Aorta (tissue), 5 donors: ENCODE results near the gene DMWD. TPM values are rescaled to one million over a fixed set of nuclear protein-coding genes. Genes with fewer than 3 reads are reported as not detected.

Experiments
- ATAC-seq: fragments of 200-7000 bp; cut with Tn5 transposase; one replicate; pipeline ENCODE4 v1.9.1; 2022; ENCODE audit warnings: moderate library complexity; ENCODE audit not compliant: low FRiP score
- DNase-seq, 2 donors: peaks; one replicate each; pipeline ENCODE4 v3.0.0-alpha.2; 2020
- H3K27ac ChIP-seq, 2 donors: one replicate each; pipeline ENCODE4 v1.5.1; 2013; ENCODE audit warnings: low read length in 2 of 2, mild to moderate bottlenecking in 2 of 2, moderate library complexity in 2 of 2, control low read depth in 1 of 2, inconsistent platforms in 1 of 2, low read depth in 1 of 2
- H3K27me3 ChIP-seq, 2 donors: one replicate each; pipeline ENCODE4 v1.6.1; 2013; ENCODE audit warnings: control low read depth in 1 of 2, low read length in 1 of 2, mild to moderate bottlenecking in 1 of 2, moderate library complexity in 1 of 2; ENCODE audit not compliant: insufficient read depth in 2 of 2, control insufficient read depth in 1 of 2
- H3K36me3 ChIP-seq, 2 donors: one replicate each; pipeline ENCODE4 v1.6.1; 2013; ENCODE audit warnings: control low read depth in 1 of 2, low read length in 1 of 2, mild to moderate bottlenecking in 1 of 2; ENCODE audit not compliant: insufficient read depth in 2 of 2, control insufficient read depth in 1 of 2
- H3K4me1 ChIP-seq, 2 donors: one replicate each; pipeline ENCODE4 v1.6.1; 2013; ENCODE audit warnings: low read length in 2 of 2, control low read depth in 1 of 2, mild to moderate bottlenecking in 1 of 2, moderate library complexity in 1 of 2; ENCODE audit not compliant: insufficient read depth in 2 of 2, control insufficient read depth in 1 of 2
- H3K4me3 ChIP-seq, 2 donors: one replicate each; pipeline ENCODE4 v1.5.1; 2013; ENCODE audit warnings: low read length in 2 of 2, control low read depth in 1 of 2, mild to moderate bottlenecking in 1 of 2
- H3K9me3 ChIP-seq: one replicate; pipeline ENCODE4 v1.6.1; 2013; ENCODE audit warnings: mild to moderate bottlenecking, low read length; ENCODE audit not compliant: control insufficient read depth
- WGBS, 2 donors: extraction: QIAGEN DNeasy Blood & Tissue Kit; methylation state at CpG; one replicate each; pipeline ENCODE4 v1.1.7; 2013; 5-methylcytosine and 5-hydroxymethylcytosine counted together
- intact Hi-C, 2 donors: fragments of 100-400 bp; cut with DNase I; formaldehyde crosslinking; loops; one replicate each; pipeline versions ENCODE4 v1.14.2 to v1.15.0; 2022
- polyA plus RNA-seq, 2 donors: library from polyadenylated mRNA; stranded (reverse); fragments of 200-250 nt; gene quantifications; one replicate each; pipeline ENCODE4 v1.2.3, GENCODE V29; 2013
- total RNA-seq, 2 donors: library from RNA; stranded (reverse); fragmentation: NEBNext Ultra II Directional; extraction: Animal tissue kit (Norgen Biotek cat#: 25700); gene quantifications; one replicate each; pipeline ENCODE4 v1.2.1, GENCODE V29; 2021
- donor health status: healthy with polysubstance abuse.
- donor health status: Bipolar disorder and iron deficiency.
- donor health status: DM: no; HTN: no; CAD: no.
- donor health status: DM: no; HTN: no; CAD: no.
- donor health status: DM: yes; HTN: yes; CAD: no.

The DMWD gene
- total and polyA plus RNA-seq, 4 donors: 20.9 to 70.7 (median 66.4) TPM

DNA sequence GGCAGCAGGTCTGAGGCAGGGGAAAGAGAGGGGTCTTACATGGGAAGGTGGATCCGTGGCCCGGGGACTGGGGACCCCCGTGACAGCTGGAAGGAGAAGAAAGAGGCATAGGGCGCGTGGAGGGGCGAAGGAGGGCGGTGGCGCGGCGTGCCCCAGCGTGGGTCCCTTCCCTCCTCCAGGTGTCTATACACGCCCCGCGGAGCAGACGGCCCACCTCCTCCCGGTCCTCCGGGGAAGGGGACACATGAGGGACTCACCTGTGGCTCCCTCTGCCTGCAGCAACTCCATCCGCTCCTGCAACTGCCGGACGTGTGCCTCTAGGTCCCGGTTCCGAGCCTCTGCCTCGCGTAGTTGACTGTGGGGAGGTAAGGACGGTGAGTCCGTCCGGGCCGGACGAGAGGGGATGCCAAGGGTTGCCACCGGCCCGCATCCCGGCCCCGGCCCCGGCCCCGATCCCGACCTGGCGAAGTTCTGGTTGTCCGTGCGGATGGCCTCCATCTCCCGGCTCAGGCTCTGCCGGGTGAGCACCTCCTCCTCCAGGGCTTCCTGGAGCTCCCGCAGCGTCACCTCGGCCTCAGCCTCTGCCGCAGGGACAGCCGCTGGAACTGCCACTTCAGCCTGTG, 21.2 kb downstream of the DMWD start:
- Histone ChIP-seq H3K9me3 (no peaks in the 10 kb centered on the region), H3K36me3 (peaks cover 0 to 2% of the 10 kb centered on the region in 2 donors), H3K27me3 (no peaks in the 10 kb centered on the region), H3K4me1 (no peaks in the 10 kb centered on the region), H3K4me3 (no peak overlapping the region), H3K27ac (peak overlapping the region in 1 of 2 donors; percentile 39)
- intact Hi-C loops: loop anchor here in 1 of 2 donors (2.0 kb wide), 1 partner anchor 27 kb away; no protein-coding TSS in a partner anchor
- ATAC-seq (no peak), DNase-seq (peak in 1 of 2 donors; percentile 62)
- 85 to 87% methylated on average over 35 to 46 of the region's 46 CpGs for WGBS, 2 donors

DNA sequence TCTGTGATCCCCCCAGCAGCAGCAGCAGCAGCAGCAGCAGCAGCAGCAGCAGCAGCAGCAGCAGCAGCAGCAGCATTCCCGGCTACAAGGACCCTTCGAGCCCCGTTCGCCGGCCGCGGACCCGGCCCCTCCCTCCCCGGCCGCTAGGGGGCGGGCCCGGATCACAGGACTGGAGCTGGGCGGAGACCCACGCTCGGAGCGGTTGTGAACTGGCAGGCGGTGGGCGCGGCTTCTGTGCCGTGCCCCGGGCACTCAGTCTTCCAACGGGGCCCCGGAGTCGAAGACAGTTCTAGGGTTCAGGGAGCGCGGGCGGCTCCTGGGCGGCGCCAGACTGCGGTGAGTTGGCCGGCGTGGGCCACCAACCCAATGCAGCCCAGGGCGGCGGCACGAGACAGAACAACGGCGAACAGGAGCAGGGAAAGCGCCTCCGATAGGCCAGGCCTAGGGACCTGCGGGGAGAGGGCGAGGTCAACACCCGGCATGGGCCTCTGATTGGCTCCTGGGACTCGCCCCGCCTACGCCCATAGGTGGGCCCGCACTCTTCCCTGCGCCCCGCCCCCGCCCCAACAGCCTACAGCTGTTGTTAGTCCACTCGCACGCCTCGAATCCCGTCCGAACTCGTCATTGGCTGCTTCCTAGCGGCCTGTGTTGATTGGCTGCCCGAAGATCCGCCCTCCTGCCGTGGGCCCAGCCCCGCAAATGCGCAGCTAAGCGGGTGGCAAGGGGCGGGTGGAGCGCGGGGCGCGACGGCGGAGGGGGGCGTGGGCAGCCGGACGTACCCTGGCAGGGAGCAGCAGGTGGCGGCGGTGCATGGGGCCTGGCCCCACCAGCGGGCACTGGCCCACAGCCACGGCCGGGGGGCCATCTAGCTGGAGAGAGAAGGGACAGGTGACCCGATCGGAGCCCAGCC, 22.2 kb downstream of the DMWD start:
- intact Hi-C loops: loop anchor here (1.0 to 2.0 kb wide), 2 partner anchors 28 to 29 kb away; no protein-coding TSS in a partner anchor

DNA sequence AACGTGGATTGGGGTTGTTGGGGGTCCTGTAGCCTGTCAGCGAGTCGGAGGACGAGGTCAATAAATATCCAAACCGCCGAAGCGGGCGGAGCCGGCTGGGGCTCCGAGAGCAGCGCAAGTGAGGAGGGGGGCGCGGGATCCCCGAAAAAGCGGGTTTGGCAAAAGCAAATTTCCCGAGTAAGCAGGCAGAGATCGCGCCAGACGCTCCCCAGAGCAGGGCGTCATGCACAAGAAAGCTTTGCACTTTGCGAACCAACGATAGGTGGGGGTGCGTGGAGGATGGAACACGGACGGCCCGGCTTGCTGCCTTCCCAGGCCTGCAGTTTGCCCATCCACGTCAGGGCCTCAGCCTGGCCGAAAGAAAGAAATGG, 22.8 kb downstream of the DMWD start:
- WGBS, 2 donors: 0% methylated on average over 28 of the region's 28 CpGs
- H3K27ac ChIP-seq: peak overlapping the region in 1 of 2 donors; percentile 18
- ATAC-seq (no peak), DNase-seq (peak in 1 of 2 donors; percentile 77)
- no peaks in the 10 kb centered on the region for H3K4me1 ChIP-seq
- no peaks in the 10 kb centered on the region for H3K9me3 ChIP-seq
- no peaks in the 10 kb centered on the region for H3K27me3 ChIP-seq
- intact Hi-C loops: loop anchor here (1.0 to 5.0 kb wide), 6 partner anchors 13 to 78 kb away; partner anchors contain the start of genes FBXO46 (in 2 of the 2), MEIOSIN (in 2 of the 2), DMPK (in 1 of the 2) and QPCTL (in 1 of the 2)
- peak overlapping the region; percentile 0 to 18 for H3K4me3 ChIP-seq
- H3K36me3 ChIP-seq: peaks cover 0 to 1% of the 10 kb centered on the region in 2 donors

More for the DNA sequence above, 22.2 kb downstream of the DMWD start:
- DNase-seq (peak; percentile 97), ATAC-seq (peak; percentile 90)
- H3K27ac ChIP-seq: peak overlapping the region in 1 of 2 donors; percentile 56
- 2% methylated on average over 71 to 79 of the region's 79 CpGs for WGBS, 2 donors
- no peaks in the 10 kb centered on the region for H3K27me3 ChIP-seq
- peaks cover 0 to 2% of the 10 kb centered on the region in 2 donors for H3K36me3 ChIP-seq
- peak overlapping the region; percentile 0 to 18 for H3K4me3 ChIP-seq
- H3K4me1 ChIP-seq: no peaks in the 10 kb centered on the region
- H3K9me3 ChIP-seq: no peaks in the 10 kb centered on the region

DNA sequence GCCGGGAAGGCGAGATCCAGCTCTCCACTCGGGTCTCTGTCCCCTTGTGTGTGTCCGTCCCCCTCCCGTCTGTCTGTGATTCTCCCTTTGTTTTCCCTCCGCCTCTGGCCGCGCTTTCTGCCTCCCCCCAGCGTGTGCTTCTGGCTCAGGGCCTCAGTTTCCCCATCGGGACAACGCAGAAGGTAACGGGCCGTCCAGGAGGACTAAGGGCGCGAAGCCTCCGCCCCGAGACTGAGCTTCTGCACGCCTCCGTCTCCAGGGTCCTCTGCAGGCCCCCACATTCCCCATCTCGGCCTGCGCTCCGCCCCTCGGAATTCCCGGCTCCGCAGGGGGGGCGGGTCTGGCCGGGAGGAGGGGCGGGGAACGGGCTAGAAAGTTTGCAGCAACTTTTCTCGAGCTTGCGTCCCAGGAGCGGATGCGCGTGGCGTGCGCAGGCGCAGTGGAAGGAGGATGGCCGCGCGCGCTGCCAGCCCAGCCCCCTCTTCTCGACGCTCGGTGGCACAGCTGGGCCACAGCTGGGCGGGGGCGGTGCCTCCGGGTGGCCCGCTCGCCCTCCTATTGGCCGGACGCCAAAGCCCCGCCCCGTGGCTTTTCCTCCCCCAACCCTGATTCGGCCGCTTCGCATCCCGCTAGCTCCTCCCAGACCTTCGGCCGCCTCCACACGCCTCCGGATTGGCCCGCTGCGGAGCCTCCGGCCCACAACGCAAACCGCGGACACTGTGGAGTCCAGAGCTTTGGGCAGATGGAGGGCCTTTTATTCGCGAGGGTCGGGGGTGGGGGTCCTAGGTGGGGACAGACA, 23.5 kb downstream of the DMWD start, which contains the start of gene SIX5:
SIX5 (minus strand) TSS at position 269 of the 799 bp plus-strand sequence. CDS start 408 bp downstream, outside the sequence.
- H3K27ac ChIP-seq: peak within 1 kb of the TSS; percentile 39 to 93
- ATAC-seq (peak; percentile 83), DNase-seq (peak; percentile 99 to 100)
- intact Hi-C loops: loop anchor here (2.0 to 5.0 kb wide), 4 partner anchors 14 to 77 kb away; partner anchors contain the start of genes FBXO46 (in 2 of the 2), MEIOSIN (in 2 of the 2), DMPK (in 1 of the 2) and QPCTL (in 1 of the 2)
- no peaks in the 10 kb centered on the region for H3K4me1 ChIP-seq
- H3K36me3 ChIP-seq: no peaks in the 10 kb centered on the region
- 0 to 1% methylated on average over 66 to 70 of the region's 70 CpGs for WGBS, 2 donors
- peak within 1 kb of the TSS; percentile 74 to 79 for H3K4me3 ChIP-seq
- H3K27me3 ChIP-seq: no peaks in the 10 kb centered on the region
- H3K9me3 ChIP-seq: no peaks in the 10 kb centered on the region

DNA sequence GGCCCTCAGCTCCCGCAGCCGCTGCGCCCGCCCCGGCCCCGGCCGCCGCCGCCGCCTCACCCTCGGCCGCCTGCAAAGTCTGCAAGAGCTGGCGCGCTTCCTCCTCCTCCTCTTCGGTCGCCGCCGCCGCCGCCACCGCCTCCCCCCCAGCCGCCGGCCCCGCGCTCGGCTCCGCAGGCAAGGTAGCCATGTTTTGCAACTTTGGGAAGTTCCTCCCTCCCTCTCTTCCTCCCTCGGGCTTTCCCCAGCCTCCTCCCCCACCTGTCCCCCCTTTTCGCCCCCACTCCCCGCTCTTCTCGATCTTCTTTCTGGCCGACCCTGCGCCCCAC, 24.0 kb downstream of the DMWD start:
- DNase-seq (peak; percentile 68 to 86), ATAC-seq (no peak)
- Histone ChIP-seq H3K36me3 (no peaks in the 10 kb centered on the region), H3K4me3 (peak overlapping the region; percentile 74 to 79), H3K4me1 (no peaks in the 10 kb centered on the region), H3K27me3 (no peaks in the 10 kb centered on the region), H3K27ac (peak overlapping the region; percentile 39 to 93), H3K9me3 (no peaks in the 10 kb centered on the region)
- intact Hi-C loops: loop anchor here (2.0 to 5.0 kb wide), 4 partner anchors 14 to 76 kb away; partner anchors contain the start of genes FBXO46 (in 2 of the 2), MEIOSIN (in 2 of the 2), DMPK (in 1 of the 2) and QPCTL (in 1 of the 2)
- WGBS, 2 donors: 1% methylated on average over 22 to 33 of the region's 33 CpGs

DNA sequence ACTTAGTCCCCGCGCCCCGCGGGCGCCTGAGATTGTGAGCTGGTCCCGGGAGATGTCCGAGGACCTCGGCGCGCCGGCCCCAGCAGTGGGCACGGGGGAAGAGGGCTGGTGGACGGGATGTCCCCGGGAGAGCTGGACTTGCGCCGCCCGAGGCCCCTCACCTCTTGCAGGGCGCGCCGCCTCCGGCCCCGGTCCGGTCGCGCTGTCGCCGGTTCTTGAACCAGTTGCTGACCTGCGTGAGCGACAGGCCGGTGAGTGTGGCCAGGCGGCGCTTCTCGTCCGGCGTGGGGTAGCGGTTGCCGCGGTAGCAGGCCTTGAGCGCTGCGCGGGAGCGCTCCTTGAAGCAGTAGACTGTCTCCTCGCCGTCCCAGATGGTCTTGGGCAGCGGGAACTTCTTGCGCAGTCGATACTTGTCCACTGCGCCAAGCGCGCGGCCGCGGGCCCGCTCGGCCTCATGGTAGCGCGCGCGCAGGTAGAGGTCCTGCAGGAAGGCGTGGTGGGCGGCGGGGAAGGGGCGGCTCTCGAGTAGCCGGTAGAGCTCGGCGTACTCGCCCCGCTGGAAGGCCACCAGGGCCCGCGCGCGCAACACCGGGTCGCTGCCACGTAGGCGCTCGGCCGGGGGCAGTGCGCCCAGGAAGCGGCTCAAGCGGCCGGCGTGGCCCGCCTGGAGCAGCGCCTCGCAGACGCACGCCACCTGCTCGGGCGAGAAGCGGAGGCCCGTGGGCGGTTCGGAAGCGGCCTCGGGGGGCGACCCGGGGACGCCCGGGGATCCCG, 24.6 kb downstream of the DMWD start:
- ATAC-seq (no peak), DNase-seq (peak; percentile 79 to 86)
- intact Hi-C loops: loop anchor here (2.0 to 5.0 kb wide), 4 partner anchors 15 to 76 kb away; partner anchors contain the start of genes FBXO46 (in 2 of the 2), MEIOSIN (in 2 of the 2), DMPK (in 1 of the 2) and QPCTL (in 1 of the 2)
- Histone ChIP-seq H3K36me3 (no peaks in the 10 kb centered on the region), H3K27me3 (no peaks in the 10 kb centered on the region), H3K27ac (peak overlapping the region; percentile 50 to 78), H3K9me3 (no peaks in the 10 kb centered on the region), H3K4me1 (no peaks in the 10 kb centered on the region), H3K4me3 (peak overlapping the region; percentile 74 to 79)
- 0% methylated on average over 84 to 102 of the region's 102 CpGs for WGBS, 2 donors

DNA sequence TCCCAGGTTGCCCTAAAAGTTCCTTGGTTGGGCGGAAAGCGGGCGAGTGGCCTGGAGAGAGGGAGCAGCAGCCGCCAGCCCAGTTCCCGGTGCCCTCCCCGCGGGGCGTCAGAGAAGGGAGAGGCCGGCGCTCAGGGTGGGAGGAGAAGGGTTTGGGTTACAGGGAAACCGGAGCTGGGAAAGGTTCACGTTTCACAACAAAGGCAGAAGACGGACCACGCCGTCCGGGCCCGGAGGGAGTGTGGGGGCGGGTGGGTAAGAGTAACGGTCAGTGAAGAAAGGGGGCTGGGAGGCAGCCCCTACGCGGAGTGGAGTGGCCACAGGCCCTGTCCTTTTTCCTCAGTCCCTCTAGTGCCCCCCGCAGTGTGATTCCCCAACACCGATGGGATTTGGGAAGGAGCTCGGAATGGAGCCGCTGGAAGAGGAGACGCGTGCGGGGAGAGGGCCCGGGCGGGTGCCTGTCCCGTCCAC, 25.2 kb downstream of the DMWD start:
- H3K27ac ChIP-seq: peak overlapping the region; percentile 50 to 88
- DNase-seq: peak; percentile 85 to 91
- peak; percentile 2 for ATAC-seq
- H3K27me3 ChIP-seq: no peaks in the 10 kb centered on the region
- no peaks in the 10 kb centered on the region for H3K9me3 ChIP-seq
- intact Hi-C loops: loop anchor here (5.0 kb wide), 3 partner anchors 35 to 75 kb away; partner anchors contain the start of genes FBXO46 (in 2 of the 2), MEIOSIN (in 2 of the 2), QPCTL (in 1 of the 2) and SNRPD2 (in 1 of the 2)
- H3K4me3 ChIP-seq: peak overlapping the region; percentile 74 to 79
- H3K36me3 ChIP-seq: no peaks in the 10 kb centered on the region
- H3K4me1 ChIP-seq: no peaks in the 10 kb centered on the region
- WGBS, 2 donors: 4% methylated on average over 30 to 31 of the region's 31 CpGs
